B cell (primary cell): Measurements from ENCODE around the gene DNAI2. TPM values are rescaled to one million over a fixed set of nuclear protein-coding genes. Genes with fewer than 3 reads are reported as not detected.

ENCODE experiments used
- ATAC-seq: fragments of 200-7000 bp; cut with Tn5 transposase; one replicate; pipeline ENCODE4 v1.10.0; 2021; ENCODE audit warnings: low read depth, mild to moderate bottlenecking, moderate number of reproducible peaks, moderate library complexity
- CTCF ChIA-PET: fragments of 350-600 bp; sonication (Branson Sonifier 250); formaldehyde crosslinking; loops from one replicate; lab custom pipeline; 2021; ENCODE audit warnings: antibody characterized with exemption, inconsistent platforms; lab: Charles Lee
- POLR2A ChIA-PET: fragments of 350-600 bp; sonication (Branson Sonifier 250); formaldehyde crosslinking; loops from one replicate; lab custom pipeline; 2021; ENCODE audit warnings: antibody characterized with exemption; lab: Charles Lee
- DNase-seq: peaks from one replicate; pipeline ENCODE4 v3.0.0; 2013
- H2AFZ ChIP-seq: 2 replicates; pipeline ENCODE4 v1.6.1; 2012; ENCODE audit warnings: mild to moderate bottlenecking, low read depth, low read length; ENCODE audit not compliant: insufficient read depth, poor library complexity, severe bottlenecking
- H3K27ac ChIP-seq, 2 donors: 1 replicate in 1 of 2; 2 replicates in 1 of 2; pipeline ENCODE4 v1.5.1; 2012 to 2013; ENCODE audit warnings: low read length in 2 of 2, mild to moderate bottlenecking in 2 of 2, moderate library complexity in 1 of 2
- H3K27me3 ChIP-seq, 4 experiments: fragments of 200-600 bp in 1 of 4; sonication (generic) in 1 of 4; replicated peaks in 1 of 4; 1 replicate in 2 of 4; 2 replicates in 2 of 4; pipeline versions ENCODE4 v1.6.1 to v1.7.0; 2013 to 2016; ENCODE audit warnings: low read length in 3 of 4, mild to moderate bottlenecking in 2 of 4, mixed read lengths in 1 of 4, moderate library complexity in 1 of 4; ENCODE audit not compliant: insufficient read depth in 4 of 4, control insufficient read depth in 3 of 4; ENCODE audit errors: control extremely low read depth in 1 of 4
- H3K36me3 ChIP-seq, 2 experiments: replicated peaks in 1 of 2; 1 replicate in 1 of 2; 2 replicates in 1 of 2; pipeline versions ENCODE4 v1.6.1 to v1.7.1; 2013; ENCODE audit warnings: low read length in 1 of 2; ENCODE audit not compliant: insufficient read depth in 2 of 2, control insufficient read depth in 1 of 2; ENCODE audit errors: control extremely low read depth in 1 of 2, extremely low read depth in 1 of 2
- H3K4me1 ChIP-seq, 2 donors: fragments of 200-600 bp in 1 of 2; sonication (generic) in 1 of 2; 1 replicate in 1 of 2; 2 replicates in 1 of 2; pipeline versions ENCODE4 v1.5.1 to v1.6.1; 2013 to 2017; ENCODE audit warnings: low read length in 2 of 2; ENCODE audit not compliant: control insufficient read depth in 2 of 2, insufficient read depth in 2 of 2
- H3K4me2 ChIP-seq: replicated peaks from 2 replicates; pipeline ENCODE3; 2012; ENCODE audit warnings: mild to moderate bottlenecking, low read depth, low read length; ENCODE audit not compliant: poor library complexity, severe bottlenecking
- H3K4me3 ChIP-seq, 5 experiments: fragments of 200-600 bp in 1 of 5; sonication (generic) in 1 of 5; 1 replicate in 3 of 5; 2 replicates in 2 of 5; pipeline versions ENCODE4 v1.5.1 to v1.7.0; 2011 to 2016; ENCODE audit warnings: low read length in 4 of 5, mild to moderate bottlenecking in 4 of 5, low read depth in 2 of 5, control low read depth in 1 of 5, moderate library complexity in 1 of 5; ENCODE audit not compliant: insufficient read depth in 1 of 5; ENCODE audit errors: control extremely low read depth in 1 of 5, extremely low read depth in 1 of 5
- H3K79me2 ChIP-seq: fragments of 200-600 bp; sonication (generic); one replicate; pipeline ENCODE4 v1.6.0; 2016; ENCODE audit warnings: low read length; ENCODE audit not compliant: control insufficient read depth, insufficient read depth
- H3K9ac ChIP-seq: fragments of 200-600 bp; sonication (generic); 2 replicates; pipeline ENCODE4 v1.6.1; 2017; ENCODE audit warnings: mild to moderate bottlenecking, low read length, moderate library complexity
- H3K9me3 ChIP-seq, 3 donors: one replicate each; pipeline versions ENCODE4 v1.6.1 to v1.7.1; 2013; ENCODE audit warnings: low read length in 2 of 3; ENCODE audit not compliant: control insufficient read depth in 2 of 3, insufficient read depth in 1 of 3; ENCODE audit errors: control extremely low read depth in 1 of 3
- H4K20me1 ChIP-seq: 2 replicates; pipeline ENCODE4 v1.6.0; 2012; ENCODE audit warnings: mild to moderate bottlenecking, low read length; ENCODE audit not compliant: insufficient read depth, control insufficient read depth, poor library complexity, severe bottlenecking
- H3K27ac Mint-ChIP-seq: one replicate; pipeline ENCODE4 v1.8.0; 2021; ENCODE audit warnings: mixed read lengths
- H3K27me3 Mint-ChIP-seq: one replicate; pipeline ENCODE4 v1.8.0; 2021; ENCODE audit warnings: mixed read lengths
- H3K4me1 Mint-ChIP-seq: one replicate; pipeline ENCODE4 v1.8.0; 2021; ENCODE audit warnings: mixed read lengths
- H3K4me3 Mint-ChIP-seq: one replicate; pipeline ENCODE4 v1.8.0; 2021; ENCODE audit warnings: mixed read lengths
- H3K9me3 Mint-ChIP-seq: one replicate; pipeline ENCODE4 v1.8.0; 2022; ENCODE audit warnings: mixed read lengths; ENCODE audit not compliant: insufficient read depth
- EZH2 ChIP-seq: IDR thresholded peaks from 2 replicates; pipeline ENCODE4 v1.6.1; 2012; ENCODE audit warnings: borderline replicate concordance, low read depth, mild to moderate bottlenecking, moderate library complexity, low read length; ENCODE audit not compliant: insufficient read depth, poor library complexity, severe bottlenecking
- WGBS: methylation state at CpG from one replicate; pipeline ENCODE4 v1.1.5; 2013; ENCODE audit warnings: missing lambda C conversion rate; ENCODE audit not compliant: insufficient coverage; 5-methylcytosine and 5-hydroxymethylcytosine counted together
- intact Hi-C: fragments of 100-400 bp; cut with micrococcal nuclease; formaldehyde crosslinking; loops from one replicate; pipeline ENCODE4 v1.10.0; 2022
- polyA plus RNA-seq: library from polyadenylated mRNA; depleted of rRNA; stranded (reverse); fragments of >200 nt; gene quantifications from 2 replicates; pipeline ENCODE4 v1.2.3, GENCODE V29; 2012
- total RNA-seq, 2 donors: library from RNA; stranded (reverse); fragments of 120-200 nt in 1 of 2; gene quantifications; 1 replicate in 1 of 2; 2 replicates in 1 of 2; pipeline versions ENCODE4 v1.2.3 to v1.2.4, GENCODE V29; 2013 to 2022
- TF ChIP-seq, protein P1 (sequence below): fragments of 200-600 bp; IDR thresholded peaks from one replicate; pipeline ENCODE4 v1.8.0; 2022; ENCODE audit warnings: antibody characterized with exemption, mild to moderate bottlenecking

The DNAI2 gene
- total and polyA plus RNA-seq, 2 donors (not counting 1 experiment from before 2014, with no cell fraction given), result not detected

DNA sequence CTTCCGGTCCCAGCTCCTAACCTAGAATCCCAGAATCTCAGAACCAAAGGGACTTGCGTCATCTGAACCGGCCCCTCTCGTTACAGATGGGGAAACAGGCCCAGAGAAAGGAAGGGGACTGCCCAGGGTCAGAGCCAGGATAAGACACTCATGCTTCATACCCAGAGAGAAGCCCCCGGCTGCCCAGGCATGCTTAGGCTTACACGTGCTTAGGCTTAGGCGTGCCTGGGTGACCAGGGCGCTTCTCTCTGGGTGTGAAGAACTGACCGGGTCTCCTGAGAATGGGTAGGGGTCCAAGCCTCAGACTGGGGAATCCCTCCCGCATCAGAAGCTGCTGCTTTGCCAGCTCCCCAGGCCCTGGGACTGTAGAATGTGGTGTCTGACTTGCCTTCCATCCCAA, 29.9 kb upstream of the DNAI2 start:
- H3K9me3 ChIP-seq, result no peaks in the 10 kb centered on the region
- Mint-ChIP-seq H3K9me3 (no peaks in the 10 kb centered on the region), H3K4me3 (no peak overlapping the region), H3K4me1 (no peaks in the 10 kb centered on the region), H3K27me3 (no peaks in the 10 kb centered on the region), H3K27ac (no peak overlapping the region)
- H3K9ac ChIP-seq, result no peak overlapping the region
- no peaks in the 10 kb centered on the region for H3K27me3 ChIP-seq
- no peak for ATAC-seq
- no peaks in the 10 kb centered on the region for H4K20me1 ChIP-seq
- no peak overlapping the region for H3K4me3 ChIP-seq
- POLR2A ChIA-PET, result no interaction called here
- TF ChIP-seq, protein P1, sequence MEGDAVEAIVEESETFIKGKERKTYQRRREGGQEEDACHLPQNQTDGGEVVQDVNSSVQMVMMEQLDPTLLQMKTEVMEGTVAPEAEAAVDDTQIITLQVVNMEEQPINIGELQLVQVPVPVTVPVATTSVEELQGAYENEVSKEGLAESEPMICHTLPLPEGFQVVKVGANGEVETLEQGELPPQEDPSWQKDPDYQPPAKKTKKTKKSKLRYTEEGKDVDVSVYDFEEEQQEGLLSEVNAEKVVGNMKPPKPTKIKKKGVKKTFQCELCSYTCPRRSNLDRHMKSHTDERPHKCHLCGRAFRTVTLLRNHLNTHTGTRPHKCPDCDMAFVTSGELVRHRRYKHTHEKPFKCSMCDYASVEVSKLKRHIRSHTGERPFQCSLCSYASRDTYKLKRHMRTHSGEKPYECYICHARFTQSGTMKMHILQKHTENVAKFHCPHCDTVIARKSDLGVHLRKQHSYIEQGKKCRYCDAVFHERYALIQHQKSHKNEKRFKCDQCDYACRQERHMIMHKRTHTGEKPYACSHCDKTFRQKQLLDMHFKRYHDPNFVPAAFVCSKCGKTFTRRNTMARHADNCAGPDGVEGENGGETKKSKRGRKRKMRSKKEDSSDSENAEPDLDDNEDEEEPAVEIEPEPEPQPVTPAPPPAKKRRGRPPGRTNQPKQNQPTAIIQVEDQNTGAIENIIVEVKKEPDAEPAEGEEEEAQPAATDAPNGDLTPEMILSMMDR, result no peak
- TF ChIP-seq EZH2, result no peak
- H3K4me2 ChIP-seq, result no peak overlapping the region
- CTCF ChIA-PET, result no interaction called here
- no peaks in the 10 kb centered on the region for H3K36me3 ChIP-seq
- DNase-seq, result no peak
- no peak overlapping the region for H3K27ac ChIP-seq
- H3K79me2 ChIP-seq, result no peaks in the 10 kb centered on the region
- intact Hi-C loops, result no loop called here
- H2AFZ ChIP-seq, result no peak overlapping the region
- no peaks in the 10 kb centered on the region for H3K4me1 ChIP-seq
- WGBS, result 97% methylated on average over 10 of the region's 10 CpGs

DNA sequence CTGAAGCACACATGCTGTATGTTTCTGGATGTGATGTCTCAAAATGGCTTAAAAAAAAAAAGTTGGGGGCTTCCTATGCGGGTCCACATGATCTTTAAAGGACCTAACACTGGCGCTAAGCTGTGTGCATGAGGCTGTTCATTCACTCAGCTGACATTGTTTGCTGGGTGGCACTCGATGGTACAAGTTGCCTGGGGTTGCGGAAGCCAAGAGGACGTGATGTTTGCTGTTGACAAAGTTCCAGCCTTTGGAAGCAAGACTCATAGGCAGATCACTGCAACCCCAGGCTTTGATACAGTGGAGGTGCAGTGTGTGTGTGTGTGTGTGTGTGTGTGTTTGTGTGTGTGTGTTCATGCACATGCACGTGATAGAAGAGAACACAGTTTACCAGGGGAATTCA, 29.5 kb upstream of the DNAI2 start:
- no peak for DNase-seq
- H3K4me3 Mint-ChIP-seq, result no peak overlapping the region
- Histone ChIP-seq H3K9ac (no peak overlapping the region), H3K4me1 (no peaks in the 10 kb centered on the region), H3K9me3 (no peaks in the 10 kb centered on the region), H3K79me2 (no peaks in the 10 kb centered on the region), H3K27me3 (no peaks in the 10 kb centered on the region), H3K36me3 (no peaks in the 10 kb centered on the region), H3K27ac (no peak overlapping the region), H2AFZ (no peak overlapping the region), H4K20me1 (no peaks in the 10 kb centered on the region), H3K4me2 (no peak overlapping the region), H3K4me3 (no peak overlapping the region)
- no peaks in the 10 kb centered on the region for H3K4me1 Mint-ChIP-seq
- no peaks in the 10 kb centered on the region for H3K27me3 Mint-ChIP-seq
- no peaks in the 10 kb centered on the region for H3K9me3 Mint-ChIP-seq
- intact Hi-C loops, result no loop called here
- CTCF ChIA-PET, result interaction anchor here (0.6 kb wide), 1 partner anchor 12 kb away, joined by 3 read pairs; no protein-coding TSS in a partner anchor
- 94% methylated on average over 5 of the region's 6 CpGs for WGBS
- no peak for ATAC-seq
- H3K27ac Mint-ChIP-seq, result no peak overlapping the region
- TF ChIP-seq, protein P1, result no peak
- TF ChIP-seq EZH2, result no peak
- POLR2A ChIA-PET, result no interaction called here
